GM15510 (cell line): ENCODE measurements around the gene KIF1C.

ENCODE experiments used
- POLR2A ChIP-seq: IDR thresholded peaks from 3 replicates; pipeline ENCODE4 v1.6.1; 2011; ENCODE audit warnings: borderline replicate concordance; ENCODE audit not compliant: insufficient read length; ENCODE audit errors: extremely low read depth

KIF1C gene

DNA sequence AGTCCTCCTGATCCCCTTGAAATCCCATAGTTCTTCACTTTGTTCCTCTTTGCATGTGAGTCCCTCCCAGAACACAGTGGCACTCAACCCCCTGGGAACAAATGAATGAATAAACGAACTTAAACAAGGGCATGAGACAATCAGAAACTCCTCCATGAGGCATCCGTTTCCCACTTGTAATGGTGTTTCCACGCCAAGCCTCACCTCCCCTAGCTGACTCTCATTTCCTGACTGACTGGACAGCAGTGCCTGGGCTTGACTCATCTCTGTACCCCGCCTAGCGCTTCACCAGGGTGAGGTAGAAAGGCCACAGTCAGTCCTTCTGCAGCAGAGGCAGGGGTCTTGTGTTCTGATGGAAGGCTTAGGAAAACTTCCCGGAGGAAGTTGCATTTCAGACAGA, 14.2 kb downstream of the KIF1C start:
- no peak for TF ChIP-seq POLR2A

DNA sequence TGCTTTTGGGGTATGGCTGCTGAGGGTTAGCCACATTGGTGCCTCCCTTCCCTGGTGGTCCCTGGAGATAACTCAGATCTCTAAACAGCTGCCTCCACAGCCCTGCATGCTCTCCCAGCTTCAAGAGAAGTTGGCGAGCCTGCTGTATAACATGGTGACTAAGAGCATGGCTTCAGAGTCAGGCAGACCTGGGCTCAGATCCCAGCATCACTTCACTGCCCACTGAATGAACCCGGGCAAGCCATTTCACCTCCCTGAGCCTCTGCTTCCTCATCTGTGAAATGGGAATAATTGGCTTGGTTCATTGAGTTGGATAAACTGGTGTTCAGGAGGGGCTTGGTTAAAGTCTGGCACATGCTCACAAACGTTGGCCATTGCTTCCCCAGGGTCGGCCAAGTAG, 16.6 kb downstream of the KIF1C start:
- no peak for TF ChIP-seq POLR2A

GRCh38 chr17:5019475-5019956, 21.8 kb downstream of the KIF1C start:
- no peak for TF ChIP-seq POLR2A

GRCh38 chr17:5020502-5021023, 22.8 kb downstream of the KIF1C start:
- TF ChIP-seq POLR2A: no peak

DNA sequence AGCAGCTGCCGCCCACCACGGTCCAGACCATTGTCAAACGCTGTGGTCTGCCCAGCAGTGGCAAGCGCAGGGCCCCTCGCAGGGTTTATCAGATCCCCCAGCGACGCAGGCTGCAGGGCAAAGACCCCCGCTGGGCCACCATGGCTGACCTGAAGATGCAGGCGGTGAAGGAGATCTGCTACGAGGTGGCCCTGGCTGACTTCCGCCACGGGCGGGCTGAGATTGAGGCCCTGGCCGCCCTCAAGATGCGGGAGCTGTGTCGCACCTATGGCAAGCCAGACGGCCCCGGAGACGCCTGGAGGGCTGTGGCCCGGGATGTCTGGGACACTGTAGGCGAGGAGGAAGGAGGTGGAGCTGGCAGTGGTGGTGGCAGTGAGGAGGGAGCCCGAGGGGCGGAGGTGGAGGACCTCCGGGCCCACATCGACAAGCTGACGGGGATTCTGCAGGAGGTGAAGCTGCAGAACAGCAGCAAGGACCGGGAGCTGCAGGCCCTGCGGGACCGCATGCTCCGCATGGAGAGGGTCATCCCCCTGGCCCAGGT, 24.5 kb downstream of the KIF1C start:
- no peak for TF ChIP-seq POLR2A

DNA sequence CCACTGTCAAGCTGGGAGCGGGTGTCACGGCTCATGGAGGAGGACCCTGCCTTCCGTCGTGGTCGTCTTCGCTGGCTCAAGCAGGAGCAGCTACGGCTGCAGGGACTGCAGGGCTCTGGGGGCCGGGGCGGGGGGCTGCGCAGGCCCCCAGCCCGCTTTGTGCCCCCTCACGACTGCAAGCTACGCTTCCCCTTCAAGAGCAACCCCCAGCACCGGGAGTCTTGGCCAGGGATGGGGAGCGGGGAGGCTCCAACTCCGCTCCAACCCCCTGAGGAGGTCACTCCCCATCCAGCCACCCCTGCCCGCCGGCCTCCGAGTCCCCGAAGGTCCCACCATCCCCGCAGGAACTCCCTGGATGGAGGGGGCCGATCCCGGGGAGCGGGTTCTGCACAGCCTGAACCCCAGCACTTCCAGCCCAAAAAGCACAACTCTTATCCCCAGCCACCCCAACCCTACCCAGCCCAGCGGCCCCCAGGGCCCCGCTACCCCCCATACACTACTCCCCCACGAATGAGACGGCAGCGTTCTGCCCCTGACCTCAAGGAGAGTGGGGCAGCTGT, 25.9 kb downstream of the KIF1C start:
- TF ChIP-seq POLR2A: no peak

DNA sequence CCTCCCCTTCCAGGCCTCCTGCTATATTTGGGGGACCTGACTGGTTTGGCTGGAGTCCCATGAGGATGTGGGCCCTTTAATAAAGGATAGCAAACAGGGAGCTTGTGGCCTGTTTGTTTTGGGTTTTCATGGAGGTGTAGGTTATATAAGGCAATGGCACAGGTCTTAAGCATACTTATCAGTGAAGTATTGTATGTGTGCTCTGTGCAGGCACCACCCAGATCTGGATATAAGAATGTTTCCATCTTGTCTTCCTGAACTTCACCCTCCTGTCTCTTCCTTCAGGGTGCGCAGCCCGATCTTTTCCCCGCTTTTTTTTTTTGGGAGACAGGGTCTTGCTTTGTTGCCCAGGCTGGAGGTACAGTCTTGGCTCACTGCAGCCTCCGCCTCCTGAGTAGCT, 26.9 kb downstream of the KIF1C start:
- TF ChIP-seq POLR2A: no peak

DNA sequence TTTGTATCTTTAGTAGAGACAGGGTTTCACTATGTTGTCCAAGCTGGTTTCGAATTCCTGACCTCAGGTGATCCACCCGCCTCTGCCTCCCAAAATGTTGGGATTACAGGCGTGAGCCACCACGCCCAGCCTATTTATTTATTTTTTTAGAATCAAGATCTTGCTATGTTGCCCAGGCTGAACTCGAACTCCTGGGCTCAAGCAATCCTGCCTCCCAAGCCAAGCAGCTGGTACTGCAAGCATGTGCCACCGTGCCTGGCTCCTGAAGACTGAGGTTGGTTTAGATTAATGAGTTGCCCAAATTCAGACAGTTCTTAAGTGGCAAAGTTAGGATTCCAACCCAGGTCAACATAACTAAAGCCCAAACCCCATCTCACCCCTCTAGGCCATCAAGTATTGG, 29.5 kb downstream of the KIF1C start:
- no peak for TF ChIP-seq POLR2A

DNA sequence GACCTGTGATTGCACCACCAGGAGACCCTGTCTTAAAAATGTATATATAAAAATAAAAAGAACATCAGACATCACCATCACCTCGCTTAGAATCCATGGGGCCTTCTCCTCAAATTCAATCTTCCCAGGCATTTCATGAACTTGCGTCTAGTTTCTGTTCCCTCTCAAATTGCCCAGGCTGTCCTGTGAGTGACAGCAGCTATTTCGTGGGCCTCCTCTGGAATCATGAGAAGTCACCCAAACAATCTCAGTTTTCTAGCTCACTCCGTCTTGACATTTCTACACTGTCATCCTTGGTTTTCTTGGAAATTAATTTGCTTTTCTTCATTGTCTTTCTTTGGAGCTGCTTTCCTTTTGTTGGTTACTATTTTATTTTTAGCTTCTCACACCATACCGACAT, 30.2 kb downstream of the KIF1C start:
- no peak for TF ChIP-seq POLR2A

- no peak for TF ChIP-seq POLR2A
Observed at GRCh38 chr17:5031365-5032082, 33.8 kb downstream of the KIF1C start.

DNA sequence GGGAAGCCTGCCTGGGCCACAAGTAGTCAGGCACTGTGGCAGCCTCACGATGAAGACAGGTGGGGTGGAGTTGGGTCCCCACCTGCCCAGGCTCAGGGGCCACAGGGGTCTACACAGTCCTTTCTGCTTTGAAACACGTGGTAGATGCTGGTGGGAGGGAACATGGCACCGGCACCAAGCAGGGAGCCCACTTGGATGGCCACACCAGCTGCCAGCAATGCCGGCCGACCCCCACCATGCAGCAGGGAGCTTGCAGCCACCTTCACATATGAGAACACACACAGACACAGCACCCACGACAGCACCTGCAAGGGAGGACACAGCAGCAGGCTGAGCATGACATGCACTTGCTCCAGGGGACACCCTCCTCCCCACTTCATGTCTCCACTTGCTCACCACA, 35.1 kb downstream of the KIF1C start:
- no peak for TF ChIP-seq POLR2A

GRCh38 chr17:5033352-5034015, 35.7 kb downstream of the KIF1C start:
- no peak for TF ChIP-seq POLR2A

- no peak for TF ChIP-seq POLR2A
Observed at GRCh38 chr17:5034063-5034462, 36.3 kb downstream of the KIF1C start.

GRCh38 chr17:5034651-5035050, 36.9 kb downstream of the KIF1C start:
- TF ChIP-seq POLR2A: no peak

- TF ChIP-seq POLR2A: no peak
Observed at GRCh38 chr17:5035315-5035714, 37.6 kb downstream of the KIF1C start, which contains the start of gene SLC52A1. TSS of gene SLC52A1 (minus strand) at chr17:5035426. CDS start at chr17:5034606, 820 bp downstream.

GRCh38 chr17:5042157-5043022, 44.6 kb downstream of the KIF1C start:
- no peak for TF ChIP-seq POLR2A
